HepG2 (cell line): Measurements from ENCODE around the gene TSPYL1. TPM values are rescaled to one million over a fixed set of nuclear protein-coding genes. Genes with fewer than 3 reads are reported as not detected.

ENCODE experiments used
- CAMTA2 ChIP-seq: sonication (generic); formaldehyde crosslinking; IDR thresholded peaks from 2 replicates; pipeline ENCODE4 v1.4.0; 2020; ENCODE audit warnings: mild to moderate bottlenecking, missing genetic modification reagents, borderline replicate concordance
- HNF1A ChIP-seq, 2 experiments: sonication (generic) in 1 of 2; formaldehyde crosslinking in 1 of 2; IDR thresholded peaks; 2 replicates each; pipeline versions ENCODE4 v1.4.0 to v1.6.1; 2016 to 2020; ENCODE audit warnings: borderline replicate concordance in 1 of 2, low read depth in 1 of 2, mild to moderate bottlenecking in 1 of 2, missing genetic modification reagents in 1 of 2
- IRF9 ChIP-seq: sonication (generic); formaldehyde crosslinking; IDR thresholded peaks from 2 replicates; pipeline ENCODE4 v1.8.0; 2022; ENCODE audit warnings: missing genetic modification reagents, mild to moderate bottlenecking, borderline replicate concordance
- JDP2 ChIP-seq: sonication (generic); formaldehyde crosslinking; IDR thresholded peaks from 2 replicates; pipeline ENCODE4 v1.8.1; 2022; ENCODE audit warnings: missing genetic modification reagents, borderline replicate concordance
- MNT ChIP-seq: fragments of 450-650 bp; IDR thresholded peaks from 2 replicates; pipeline ENCODE4 v1.6.1; 2016
- MTA3 ChIP-seq: sonication (generic); formaldehyde crosslinking; IDR thresholded peaks from 2 replicates; pipeline ENCODE4 v1.4.0; 2020; ENCODE audit warnings: missing genetic modification reagents
- MXD1 ChIP-seq: sonication (generic); formaldehyde crosslinking; IDR thresholded peaks from 2 replicates; pipeline ENCODE4 v1.4.0; 2020; ENCODE audit warnings: mild to moderate bottlenecking, missing genetic modification reagents
- MYNN ChIP-seq: sonication (generic); formaldehyde crosslinking; IDR thresholded peaks from 2 replicates; pipeline ENCODE4 v1.4.0; 2020; ENCODE audit warnings: mild to moderate bottlenecking, low read depth, missing genetic modification reagents
- NFKBIZ ChIP-seq: IDR thresholded peaks from 2 replicates; pipeline ENCODE4 v1.6.1; 2018; ENCODE audit warnings: missing genetic modification reagents, missing compliant biosample characterization
- NFRKB ChIP-seq: fragments of 450-650 bp; IDR thresholded peaks from 2 replicates; pipeline ENCODE4 v1.6.1; 2017
- PHF8 ChIP-seq: sonication (generic); formaldehyde crosslinking; IDR thresholded peaks from 2 replicates; pipeline ENCODE4 v1.5.0; 2020; ENCODE audit warnings: missing genetic modification reagents
- SUZ12 ChIP-seq: fragments of 150-350 bp; IDR thresholded peaks from 2 replicates; pipeline ENCODE4 v1.6.1; 2014; ENCODE audit warnings: low read depth, low read length
- ZNF160 ChIP-seq: sonication (generic); formaldehyde crosslinking; IDR thresholded peaks from 2 replicates; pipeline ENCODE4 v1.8.0; 2022; ENCODE audit warnings: mild to moderate bottlenecking, inconsistent platforms, missing genetic modification reagents
- ZNF501 ChIP-seq: sonication (generic); formaldehyde crosslinking; IDR thresholded peaks from 2 replicates; pipeline ENCODE4 v1.5.1; 2020; ENCODE audit warnings: mild to moderate bottlenecking, moderate library complexity, missing genetic modification reagents
- polyA plus RNA-seq, 8 experiments: library from polyadenylated mRNA; depleted of rRNA in 3 of 8; stranded (reverse) in 7 of 8; unstranded in 1 of 8; fragments of >200 nt; fragmentation: Illumina TruSeq in 4 of 8; extraction: Trizol in 4 of 8; gene quantifications; 2 replicates each; pipeline versions ENCODE4 v1.2.1 to v1.2.3, GENCODE V29; 2011 to 2016; ENCODE audit warnings: low read depth in 4 of 8, missing spikeins in 1 of 8, mixed read lengths in 1 of 8; ENCODE audit not compliant: insufficient read depth in 1 of 8
- total RNA-seq, 5 experiments: library from RNA; depleted of rRNA; stranded (reverse); fragments of >200 nt; fragmentation: Illumina TruSeq; extraction: Trizol; gene quantifications; 2 replicates each; pipeline ENCODE4 v1.2.3, GENCODE V29; 2016; ENCODE audit warnings: low read depth in 1 of 5

Gene TSPYL1
- total and polyA plus RNA-seq, 2 of the 13 experiments (the other 11 are each of a cell fraction or from before 2014, with no cell fraction given) = 28.3 to 93.0 TPM

GRCh38 chr6:116278854-116279231, 887 bp downstream of the TSPYL1 start (continued):
- TF ChIP-seq JDP2 (CRISPR knock-in tag) (no peak), ZNF160 (no peak), MNT (no peak), SUZ12 (no peak), MXD1 (no peak), NFRKB (no peak), MYNN (no peak), NFKBIZ (CRISPR knock-in tag) (no peak), IRF9 (CRISPR knock-in tag) (no peak), ZNF501 (CRISPR knock-in tag) (no peak), HNF1A (IDR thresholded peaks at IDR 0.05; ENCODE audit: low read depth) (no peak), HNF1A (CRISPR knock-in tag; IDR thresholded peaks at IDR 0.05; ENCODE audit: borderline replicate concordance) (0 out of 2 replicates have a peak, but pooled peaks have one; percentile 4), CAMTA2 (CRISPR knock-in tag) (0 out of 2 replicates have a peak, but pooled peaks have one; percentile 16), PHF8 (CRISPR knock-in tag) (no peak), MTA3 (CRISPR knock-in tag) (no peak)
